Calu3 (cell line): ENCODE results near the gene FAT3. TPM values are rescaled to one million over a fixed set of nuclear protein-coding genes. Genes with fewer than 3 reads are reported as not detected.

Experiments
- BruUV-seq: library from RNA; stranded (reverse); fragments of 400-500 nt; replicated peaks from 2 replicates; lab custom pipeline; 2021; lab: Mats Ljungman, UMichigan
- CTCF ChIA-PET: fragments of 300-600 bp; sonication (Branson Sonifier 250); formaldehyde crosslinking; loops from one replicate; lab custom pipeline; 2022; ENCODE audit warnings: antibody characterized with exemption; lab: Charles Lee
- DNase-seq: peaks from one replicate; pipeline ENCODE4 v3.0.0; 2022
- H3K27ac Mint-ChIP-seq: one replicate; pipeline ENCODE4 v1.8.0; 2022; ENCODE audit warnings: mixed read lengths; ENCODE audit not compliant: unreplicated experiment
- H3K27me3 Mint-ChIP-seq: one replicate; pipeline ENCODE4 v1.8.0; 2022; ENCODE audit warnings: mixed read lengths; ENCODE audit not compliant: unreplicated experiment
- H3K36me3 Mint-ChIP-seq: one replicate; pipeline ENCODE4 v1.8.0; 2022; ENCODE audit warnings: mild to moderate bottlenecking, moderate library complexity, mixed read lengths; ENCODE audit not compliant: insufficient read depth, unreplicated experiment
- H3K4me1 Mint-ChIP-seq: one replicate; pipeline ENCODE4 v1.8.0; 2022; ENCODE audit warnings: mild to moderate bottlenecking, low read depth, mixed read lengths; ENCODE audit not compliant: unreplicated experiment
- H3K4me3 Mint-ChIP-seq: one replicate; pipeline ENCODE4 v1.8.0; 2022; ENCODE audit warnings: mild to moderate bottlenecking, low read depth, moderate library complexity, mixed read lengths; ENCODE audit not compliant: unreplicated experiment
- H3K9me3 Mint-ChIP-seq: one replicate; pipeline ENCODE4 v1.8.0; 2022; ENCODE audit warnings: low read depth, mixed read lengths; ENCODE audit not compliant: unreplicated experiment
- CTCF ChIP-seq: fragments of 200-600 bp; IDR thresholded peaks from one replicate; pipeline ENCODE4 v1.8.0; 2022; ENCODE audit warnings: antibody characterized with exemption; ENCODE audit not compliant: unreplicated experiment
- intact Hi-C: fragments of 100-400 bp; cut with micrococcal nuclease; formaldehyde crosslinking; loops from one replicate; pipeline ENCODE4 v1.10.0; 2022; ENCODE audit not compliant: unreplicated experiment
- total RNA-seq: library from RNA; stranded (reverse); gene quantifications from 2 replicates; pipeline ENCODE4 v1.2.3, GENCODE V29; 2022

The FAT3 gene
- total RNA-seq, 1 experiment from 2014 or later = 0.68 TPM

- no peak for TF ChIP-seq CTCF
- intact Hi-C loops = no loop called here
- peaks cover 24% of the 10 kb centered on the region for H3K36me3 Mint-ChIP-seq
- peaks cover 32% of the 10 kb centered on the region for H3K27me3 Mint-ChIP-seq
- H3K4me1 Mint-ChIP-seq = no peaks in the 10 kb centered on the region
- H3K4me3 Mint-ChIP-seq = peak overlapping the region; percentile 79
- CTCF ChIA-PET = no interaction called here
- DNase-seq = no peak
- no peak overlapping the region for H3K27ac Mint-ChIP-seq
- no peaks in the 10 kb centered on the region for H3K9me3 Mint-ChIP-seq
- no TSS peak for BruUV-seq
These were observed 528 bp downstream of the FAT3 start for GRCh38 chr11:92225125-92225567.

DNA sequence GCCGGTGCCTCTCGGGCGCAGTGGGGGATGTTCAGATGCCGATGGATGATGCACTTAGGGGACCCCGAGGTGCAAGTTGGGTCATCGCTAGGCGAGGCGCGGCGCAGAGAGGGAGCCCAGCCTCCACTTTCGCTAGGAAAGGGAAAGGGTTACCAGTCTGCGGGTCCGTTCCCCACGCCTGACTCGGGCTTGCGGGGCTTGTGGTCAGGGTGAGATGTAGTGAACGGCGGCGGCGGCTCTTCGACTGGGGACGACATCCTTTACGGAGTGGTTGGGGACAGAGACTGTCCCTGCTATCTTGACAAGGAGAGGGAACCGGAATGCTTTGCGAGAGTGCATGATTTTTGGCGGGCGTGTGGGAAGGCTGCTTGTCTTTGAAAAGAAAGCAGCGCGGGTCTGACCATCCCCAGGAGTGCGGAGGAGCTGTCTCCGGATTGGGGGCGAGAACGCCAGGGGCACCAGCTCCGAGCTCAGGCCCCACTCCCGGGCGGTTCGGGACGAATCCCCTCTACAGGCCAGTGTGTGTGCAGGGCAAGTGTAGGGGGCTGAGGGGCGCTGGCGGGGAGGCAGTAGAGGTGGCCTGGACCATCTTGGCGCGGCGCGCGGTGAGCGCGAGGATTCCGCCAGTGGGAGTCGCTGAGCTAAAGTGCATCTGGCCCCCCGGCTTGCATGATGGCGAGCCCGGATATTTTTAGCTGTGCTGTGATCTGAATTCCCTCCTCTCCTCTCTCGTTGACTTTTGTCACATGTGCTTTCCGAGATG is 1.1 kb downstream of the FAT3 start:
- no peak overlapping the region for H3K27ac Mint-ChIP-seq
- peaks cover 32% of the 10 kb centered on the region for H3K27me3 Mint-ChIP-seq
- intact Hi-C loops = no loop called here
- TF ChIP-seq CTCF = no peak
- H3K9me3 Mint-ChIP-seq = no peaks in the 10 kb centered on the region
- DNase-seq = peak; percentile 10
- CTCF ChIA-PET = interaction anchor here (0.7 kb wide), 1 partner anchor 1005 kb away, joined by 6 read pairs; no protein-coding TSS in a partner anchor
- BruUV-seq = no TSS peak
- H3K4me3 Mint-ChIP-seq = peak overlapping the region; percentile 79
- no peaks in the 10 kb centered on the region for H3K4me1 Mint-ChIP-seq
- H3K36me3 Mint-ChIP-seq = peaks cover 24% of the 10 kb centered on the region

- CTCF ChIA-PET = interaction anchor here (0.7 kb wide), 2 partner anchors 18 to 1006 kb away, joined by 3 to 6 read pairs; no protein-coding TSS in a partner anchor
- Mint-ChIP-seq H3K4me1 (no peaks in the 10 kb centered on the region), H3K4me3 (peak overlapping the region; percentile 79), H3K27me3 (peaks cover 32% of the 10 kb centered on the region), H3K36me3 (peaks cover 24% of the 10 kb centered on the region), H3K27ac (no peak overlapping the region), H3K9me3 (no peaks in the 10 kb centered on the region)
- peak; percentile 33 for DNase-seq
- intact Hi-C loops = no loop called here
- BruUV-seq = no TSS peak
- TF ChIP-seq CTCF = no peak
These were observed 2.0 kb downstream of the FAT3 start for GRCh38 chr11:92226331-92227229.

GRCh38 chr11:92227230-92227814 is 2.7 kb downstream of the FAT3 start:
- BruUV-seq = no TSS peak
- DNase-seq = no peak
- Mint-ChIP-seq H3K36me3 (peaks cover 24% of the 10 kb centered on the region), H3K4me3 (peak overlapping the region; percentile 79), H3K9me3 (no peaks in the 10 kb centered on the region), H3K27me3 (peaks cover 32% of the 10 kb centered on the region), H3K4me1 (no peaks in the 10 kb centered on the region), H3K27ac (no peak overlapping the region)
- CTCF ChIA-PET = no interaction called here
- intact Hi-C loops = no loop called here
- no peak for TF ChIP-seq CTCF
